Measurements from ENCODE around the gene GRIK1.

Gene GRIK1

GRCh38 chr21:29661672-29662442 lies 277.9 kb downstream of the GRIK1 start:
- no peak for DNase-seq

DNA sequence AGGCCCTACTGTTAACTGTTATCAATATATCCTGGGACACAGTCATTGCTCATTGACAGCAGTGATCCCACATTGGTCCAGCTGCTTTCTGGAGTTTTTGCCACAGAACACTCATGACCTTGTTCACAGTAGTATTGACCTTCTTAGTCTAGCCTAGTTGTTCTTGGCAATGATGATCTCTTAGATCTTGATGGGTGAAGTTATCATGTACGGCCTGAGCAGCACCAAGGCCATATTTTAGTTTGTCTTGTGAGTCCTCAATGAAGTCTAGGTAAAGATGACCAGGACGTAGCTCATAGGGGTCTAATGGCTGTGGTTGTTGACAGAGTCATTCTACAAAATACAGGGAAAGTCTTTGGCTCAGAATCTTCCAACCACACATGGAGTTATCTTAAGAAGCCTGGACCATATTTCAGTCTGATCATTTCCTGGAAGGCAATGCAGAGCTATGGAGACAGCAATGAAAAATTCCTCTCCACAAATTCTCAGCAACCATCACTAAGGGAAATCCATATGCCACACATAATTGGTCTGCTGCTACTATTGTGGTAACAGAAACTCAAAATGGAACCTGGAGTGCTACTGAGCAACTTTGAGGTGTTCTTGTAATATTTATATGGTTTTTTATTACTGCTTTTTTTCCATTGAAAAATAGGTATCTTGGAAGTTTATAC lies 279.6 kb downstream of the GRIK1 start:
- DNase-seq = no peak

DNA sequence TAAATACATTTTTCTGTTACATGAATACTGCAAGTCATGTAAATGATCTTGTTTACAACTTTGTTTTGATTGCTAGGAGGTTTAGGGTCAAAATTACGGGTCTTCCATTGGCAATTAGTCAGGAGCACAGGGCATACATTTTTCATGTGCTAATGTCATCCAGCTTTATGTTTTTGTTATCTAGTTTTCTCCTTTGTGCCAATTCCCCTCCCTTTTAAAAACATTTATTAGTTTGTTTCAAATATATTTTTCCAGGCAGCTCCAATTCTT lies 280.9 kb downstream of the GRIK1 start:
- no peak for DNase-seq

DNA sequence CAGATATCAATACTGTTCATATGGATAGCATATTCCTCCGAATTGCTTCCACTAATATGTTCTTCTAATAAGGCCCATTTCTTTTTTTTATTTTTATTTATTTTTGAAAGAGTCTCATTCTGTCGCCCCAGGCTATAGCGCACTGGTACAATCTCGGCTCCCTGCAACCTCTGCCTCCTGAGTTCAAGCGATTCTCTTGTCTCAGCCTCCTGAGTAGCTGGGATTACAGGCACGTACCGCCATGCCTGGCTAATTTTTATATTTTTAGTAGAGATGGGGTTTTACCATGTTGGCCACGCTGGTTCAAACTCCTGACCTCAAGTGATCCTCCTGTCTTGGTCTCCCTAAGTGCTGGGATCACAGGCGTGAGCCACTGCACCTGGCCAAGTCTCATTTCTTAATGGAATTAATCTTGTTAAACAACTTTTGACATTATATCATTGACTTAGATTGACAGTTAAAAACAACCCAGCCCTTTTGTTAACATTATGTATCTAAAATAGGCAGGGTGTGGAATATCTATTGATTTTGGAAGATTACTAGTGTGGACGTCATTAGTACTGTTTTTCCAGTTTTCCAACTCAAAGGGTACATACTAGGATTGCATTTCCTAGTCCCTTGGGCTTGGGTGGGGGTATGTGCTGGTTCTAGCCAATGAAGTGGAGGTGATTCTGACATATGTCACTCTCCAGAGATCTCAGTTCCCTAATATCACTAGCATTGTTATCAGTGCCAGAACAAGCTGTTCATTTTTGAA lies 281.4 kb downstream of the GRIK1 start:
- DNase-seq = no peak

- no peak for DNase-seq
These were observed 282.4 kb downstream of the GRIK1 start for GRCh38 chr21:29657240-29657989.

DNA sequence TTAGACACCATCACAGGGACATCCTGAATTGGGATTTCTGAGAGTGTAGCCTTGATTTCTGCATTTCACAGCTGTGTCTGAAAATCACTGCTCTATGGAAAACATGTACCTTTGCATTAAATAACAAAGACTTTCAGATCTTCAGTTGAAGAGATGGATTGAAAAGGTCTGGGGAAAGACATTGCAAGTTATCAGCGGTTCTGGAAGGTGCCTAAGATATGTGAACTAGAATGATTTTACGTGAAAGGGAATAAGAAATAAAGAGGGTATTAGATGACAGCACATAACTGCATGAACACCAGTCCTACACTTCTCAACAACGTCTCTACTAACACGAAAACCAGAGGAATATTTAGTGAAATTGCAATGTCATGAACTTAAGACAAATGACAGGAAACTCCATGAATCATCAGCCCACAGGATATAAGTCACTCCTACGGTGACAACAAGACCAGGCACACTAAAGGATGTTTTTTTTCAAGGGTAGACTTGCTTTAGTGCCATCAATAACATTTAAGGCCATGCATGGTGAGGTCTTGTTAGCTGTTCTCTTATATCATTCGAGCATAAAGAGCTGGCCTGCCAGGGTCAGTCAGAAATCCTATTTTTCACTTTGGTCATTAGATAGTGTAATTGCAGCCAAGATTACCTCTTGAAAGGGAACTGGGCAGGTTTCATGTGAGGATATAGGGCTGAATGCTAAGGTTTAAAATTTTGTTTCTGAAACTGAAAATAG lies 283.1 kb downstream of the GRIK1 start:
- no peak for DNase-seq

DNA sequence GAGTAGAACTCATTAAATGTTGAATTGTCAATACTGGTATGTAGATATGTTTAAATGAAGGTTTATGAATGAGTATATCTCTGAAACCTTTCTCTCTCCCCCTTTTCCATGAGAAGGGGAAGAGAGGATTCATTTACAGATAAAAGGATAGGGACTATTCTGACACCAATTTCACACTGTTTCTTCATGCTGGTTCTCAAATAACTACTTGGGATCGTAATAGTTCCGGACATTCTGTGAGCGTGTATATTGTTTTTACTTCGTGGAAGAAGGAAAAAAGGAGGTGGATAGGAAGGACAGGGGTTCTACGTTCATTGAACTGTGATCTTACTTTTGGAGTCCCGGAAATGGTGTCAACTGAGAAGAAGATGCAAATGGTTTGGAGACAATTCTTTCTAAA lies 284.2 kb downstream of the GRIK1 start:
- DNase-seq = no peak

GRCh38 chr21:29654855-29655254 lies 284.9 kb downstream of the GRIK1 start:
- no peak for DNase-seq

DNA sequence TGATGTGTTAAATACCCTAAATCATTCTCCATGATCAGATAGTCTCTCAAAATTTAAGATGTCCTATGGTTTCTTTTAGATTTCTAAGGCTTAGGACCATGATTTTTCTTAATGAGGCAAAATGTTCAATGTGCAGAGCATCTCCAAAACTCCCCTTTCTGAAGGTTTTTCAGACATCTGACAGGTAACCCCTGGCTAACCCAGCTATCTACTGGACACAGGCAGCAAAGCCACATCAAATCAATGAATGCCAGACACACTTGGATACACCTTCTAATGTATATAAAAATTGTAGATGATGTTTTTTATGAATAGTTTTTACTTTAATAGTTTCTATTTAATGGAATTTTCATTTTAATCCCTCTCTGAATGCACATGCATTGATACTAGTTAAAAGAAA lies 285.6 kb downstream of the GRIK1 start:
- DNase-seq = no peak

GRCh38 chr21:29650523-29651022 lies 289.2 kb downstream of the GRIK1 start:
- DNase-seq = no peak

- DNase-seq = no peak
These were observed 290.4 kb downstream of the GRIK1 start for GRCh38 chr21:29649406-29649814.

DNA sequence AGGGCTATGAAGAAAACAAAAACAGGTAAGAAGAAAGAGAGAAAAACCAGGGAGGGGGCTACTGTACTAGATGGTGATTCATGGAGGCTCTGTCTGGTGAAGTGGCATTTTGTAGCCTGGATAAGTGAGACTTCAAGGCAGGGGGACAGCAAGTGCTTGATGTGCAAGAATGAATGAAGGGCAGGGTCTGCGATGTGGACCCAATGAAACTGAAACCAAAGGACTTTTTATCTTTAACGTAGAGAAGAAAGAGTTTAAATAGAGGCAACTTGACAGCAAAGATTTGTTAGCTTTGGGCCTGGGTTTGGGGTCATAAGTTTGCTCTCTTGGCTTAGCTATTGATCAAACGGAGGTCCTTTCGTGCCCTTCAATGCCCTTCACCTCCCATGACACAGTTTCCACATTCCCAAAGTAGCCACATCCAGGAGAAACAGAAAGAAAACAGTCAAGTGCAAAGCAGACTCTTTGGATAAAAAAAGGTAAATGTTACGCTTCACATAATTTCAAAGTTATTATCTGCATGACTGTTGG lies 291.0 kb downstream of the GRIK1 start:
- DNase-seq = no peak

DNA sequence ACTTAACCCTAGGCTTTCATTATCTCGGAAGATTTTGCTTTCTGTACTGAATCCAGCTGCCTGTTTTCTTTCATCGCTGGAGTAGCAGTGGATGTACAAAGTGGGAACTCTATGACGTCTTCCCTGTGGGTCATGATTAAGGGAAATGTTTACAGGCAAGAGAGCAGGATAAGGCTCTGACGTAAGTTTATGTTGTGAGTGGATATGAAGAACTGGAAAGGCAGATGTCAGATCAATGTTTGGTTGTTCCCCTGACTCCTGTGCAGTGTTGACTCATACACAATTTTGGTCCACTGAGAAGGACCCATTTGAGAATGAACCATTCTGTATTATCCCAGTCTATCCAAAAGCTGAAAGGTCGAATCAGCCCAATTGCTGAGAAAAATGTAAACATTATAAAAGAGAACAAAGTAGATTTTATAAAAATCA lies 292.4 kb downstream of the GRIK1 start:
- no peak for DNase-seq

- no peak for DNase-seq
These were observed 293.9 kb downstream of the GRIK1 start for GRCh38 chr21:29645666-29646553.

DNA sequence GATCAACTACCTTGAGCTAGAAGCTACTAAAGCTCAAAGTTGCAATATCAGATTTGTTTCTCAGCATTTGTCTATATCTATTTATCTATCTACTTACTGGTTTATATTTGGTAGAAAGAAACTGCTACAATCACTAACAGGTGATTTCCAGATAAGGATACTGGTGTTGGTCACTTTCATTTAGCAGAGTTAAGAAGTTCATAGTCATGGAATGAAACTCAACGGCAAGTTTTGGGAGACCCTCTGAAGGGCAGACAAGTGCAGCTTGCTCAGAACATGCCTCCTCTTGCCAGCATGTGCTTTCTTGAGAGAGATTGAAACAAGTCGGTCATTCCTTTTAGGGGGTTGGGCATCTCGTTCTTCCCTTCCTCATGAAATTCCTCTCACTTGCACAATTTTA lies 296.5 kb downstream of the GRIK1 start:
- no peak for DNase-seq

- DNase-seq = no peak
These were observed 297.1 kb downstream of the GRIK1 start for GRCh38 chr21:29642551-29643245.

DNA sequence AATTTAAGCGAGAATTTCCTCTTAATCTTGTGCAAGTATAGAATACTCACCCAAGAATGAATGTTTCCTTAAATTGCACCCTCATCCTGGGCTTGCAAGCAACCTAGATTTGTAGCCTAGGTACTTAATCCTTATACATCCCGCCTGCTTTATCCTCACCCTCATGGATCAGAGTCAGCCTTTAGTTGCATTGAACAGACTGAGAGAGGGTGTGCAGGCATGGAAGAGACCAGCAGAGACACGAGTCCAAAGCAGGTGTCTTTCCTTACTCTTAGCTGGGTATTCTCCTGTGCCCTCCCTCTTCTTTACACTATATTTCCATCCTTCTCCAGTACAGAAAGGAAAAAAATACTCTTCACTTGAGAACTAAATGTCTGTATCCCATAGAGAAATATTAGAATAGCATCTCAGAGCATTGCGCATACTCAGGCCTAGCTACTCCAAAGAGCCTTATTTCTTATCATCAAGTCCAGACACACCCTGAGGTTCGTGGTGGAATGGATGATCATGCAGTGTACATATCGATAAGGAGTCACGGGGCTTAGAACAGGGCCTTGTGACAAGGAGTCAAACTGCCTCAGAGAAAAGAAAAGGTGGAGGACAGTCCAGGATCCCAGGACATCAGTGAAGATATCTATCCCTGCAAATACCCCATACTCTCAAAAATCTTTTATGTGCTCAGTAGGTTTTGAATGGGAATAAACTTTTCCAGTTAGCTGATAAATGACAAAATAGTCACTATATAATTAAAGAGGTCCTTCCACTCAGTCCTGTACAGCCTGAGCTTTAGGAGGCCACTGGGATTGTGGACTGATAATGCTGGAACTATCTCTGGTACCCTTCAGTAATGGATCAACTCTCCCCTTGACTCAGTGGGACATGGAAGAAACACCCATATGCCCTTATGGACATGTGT lies 297.9 kb downstream of the GRIK1 start:
- DNase-seq = no peak

DNA sequence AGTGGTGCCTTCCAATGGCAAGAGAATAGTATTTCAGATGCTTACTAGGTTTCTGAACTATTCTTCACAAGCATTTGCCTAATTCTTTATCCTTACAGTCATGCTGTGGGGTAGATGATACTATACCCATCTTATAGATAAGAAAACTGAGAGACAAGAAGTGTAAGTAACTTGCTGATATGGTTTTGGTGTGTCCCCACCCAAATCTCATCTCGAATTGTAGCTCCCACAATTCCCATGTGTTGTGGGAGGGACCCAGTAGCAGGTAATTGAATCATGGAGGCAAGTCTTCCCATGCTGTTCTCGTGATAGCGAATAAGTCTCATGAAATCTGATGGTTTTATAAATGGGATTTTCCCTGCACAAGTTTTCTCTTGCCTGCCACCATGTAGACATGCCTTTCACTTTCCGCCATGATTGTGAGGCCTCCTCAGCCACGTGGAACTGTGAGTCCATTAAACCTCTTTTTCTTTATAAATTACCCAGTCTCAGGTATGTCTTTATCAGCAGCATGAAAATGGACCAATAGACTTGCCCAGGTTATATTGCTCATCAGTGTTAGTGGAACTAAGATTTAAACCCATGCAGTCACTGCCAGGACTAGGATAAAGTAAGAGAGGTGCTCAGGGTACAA lies 298.7 kb downstream of the GRIK1 start:
- no peak for DNase-seq

GRCh38 chr21:29640080-29640508 lies 299.7 kb downstream of the GRIK1 start:
- no peak for DNase-seq
